WERI-Rb-1 (cell line): ENCODE results near the gene NGDN.

Experiments used
- DNase-seq: peaks from one replicate; pipeline ENCODE4 v3.0.0-alpha.2; 2020
- H3K27ac ChIP-seq: fragments of 250-450 bp; sonication (Bioruptor Pico); 2 replicates; pipeline ENCODE4 v1.5.1; 2020; ENCODE audit warnings: mild to moderate bottlenecking, moderate library complexity
- H3K27me3 ChIP-seq: fragments of 250-450 bp; sonication (Bioruptor Pico); 2 replicates; pipeline ENCODE4 v1.5.1; 2021; ENCODE audit warnings: mild to moderate bottlenecking, low read depth, moderate library complexity; ENCODE audit not compliant: insufficient read depth, severe bottlenecking
- H3K36me3 ChIP-seq: fragments of 250-450 bp; sonication (Bioruptor Pico); 2 replicates; pipeline ENCODE4 v1.5.1; 2020; ENCODE audit warnings: mild to moderate bottlenecking, moderate library complexity
- H3K4me3 ChIP-seq: 2 replicates; pipeline ENCODE4 v1.5.1; 2011; ENCODE audit warnings: low read depth, mild to moderate bottlenecking, control low read depth, low read length
- H3K9me3 ChIP-seq: fragments of 250-450 bp; sonication (Bioruptor Pico); 2 replicates; pipeline ENCODE4 v1.5.1; 2021; ENCODE audit warnings: mild to moderate bottlenecking, moderate library complexity; ENCODE audit not compliant: severe bottlenecking
- CTCF ChIP-seq: IDR thresholded peaks from 2 replicates; pipeline ENCODE4 v1.5.1; 2011; ENCODE audit warnings: low read depth, mild to moderate bottlenecking, control low read depth, inconsistent platforms, low read length

The NGDN gene

GRCh38 chr14:23517650-23518326, 48.3 kb downstream of the NGDN start:
- H3K4me3 ChIP-seq: no peak overlapping the region
- DNase-seq: no peak
- no peak overlapping the region for H3K27ac ChIP-seq
- H3K36me3 ChIP-seq: no peaks in the 10 kb centered on the region
- no peaks in the 10 kb centered on the region for H3K9me3 ChIP-seq
- no peak for TF ChIP-seq CTCF
- no peaks in the 10 kb centered on the region for H3K27me3 ChIP-seq

- no peaks in the 10 kb centered on the region for H3K36me3 ChIP-seq
- no peak for TF ChIP-seq CTCF
- no peak overlapping the region for H3K27ac ChIP-seq
- H3K4me3 ChIP-seq: no peak overlapping the region
- no peaks in the 10 kb centered on the region for H3K27me3 ChIP-seq
- H3K9me3 ChIP-seq: no peaks in the 10 kb centered on the region
- no peak for DNase-seq
These were observed 49.2 kb downstream of the NGDN start for GRCh38 chr14:23518709-23519108.

GRCh38 chr14:23520899-23521533, 51.5 kb downstream of the NGDN start:
- TF ChIP-seq CTCF: no peak
- DNase-seq: no peak
- Histone ChIP-seq H3K4me3 (no peak overlapping the region), H3K9me3 (no peaks in the 10 kb centered on the region), H3K27me3 (no peaks in the 10 kb centered on the region), H3K36me3 (peaks cover under 1% of the 10 kb centered on the region; the same call in 1 of the 2 replicates), H3K27ac (no peak overlapping the region)

GRCh38 chr14:23521785-23522640, 52.5 kb downstream of the NGDN start:
- Histone ChIP-seq H3K27ac (no peak overlapping the region), H3K9me3 (no peaks in the 10 kb centered on the region), H3K4me3 (no peak overlapping the region), H3K27me3 (no peaks in the 10 kb centered on the region), H3K36me3 (peaks cover 6% of the 10 kb centered on the region)
- no peak for DNase-seq
- no peak for TF ChIP-seq CTCF

- no peak for TF ChIP-seq CTCF
- no peak for DNase-seq
- Histone ChIP-seq H3K36me3 (peaks cover 6% of the 10 kb centered on the region), H3K4me3 (no peak overlapping the region), H3K27ac (no peak overlapping the region), H3K27me3 (no peaks in the 10 kb centered on the region), H3K9me3 (no peaks in the 10 kb centered on the region)
These were observed 53.2 kb downstream of the NGDN start for GRCh38 chr14:23522643-23523198.
